CD4-positive, alpha-beta T cell (primary cell): ENCODE results near the gene SUMF2. TPM values are rescaled to one million over a fixed set of nuclear protein-coding genes. Genes with fewer than 3 reads are reported as not detected.
A peak's percentile ranks its signal among the peaks of the same experiment; 100 is the strongest.
"Not testable (repeated sequence)": the region's sequence is repeated elsewhere in the genome, so short reads cannot be mapped to it uniquely, and the experiment has no call there.

Source experiments
- ATAC-seq: fragments of 200-7000 bp; cut with Tn5 transposase; one replicate; pipeline ENCODE4 v1.10.0; 2022; ENCODE audit warnings: mild to moderate bottlenecking; ENCODE audit not compliant: poor library complexity
- CTCF ChIA-PET: fragments of 350-600 bp; sonication (Branson Sonifier 250); formaldehyde crosslinking; loops from one replicate; lab custom pipeline; 2021; ENCODE audit warnings: antibody characterized with exemption, inconsistent platforms; lab: Charles Lee
- POLR2A ChIA-PET: fragments of 350-600 bp; sonication (Branson Sonifier 250); formaldehyde crosslinking; loops from one replicate; lab custom pipeline; 2021; ENCODE audit warnings: antibody characterized with exemption, inconsistent platforms; lab: Charles Lee
- DNase-seq, 14 experiments: peaks; one replicate each; pipeline ENCODE4 v3.0.0-alpha.2; 2013 to 2020; ENCODE audit warnings: mixed read lengths in 2 of 14
- H3K27ac ChIP-seq, 2 donors: one replicate each; pipeline versions ENCODE4 v1.5.1 to v1.7.0; 2013; ENCODE audit warnings: low read length in 2 of 2, low read depth in 1 of 2, mild to moderate bottlenecking in 1 of 2
- H3K27me3 ChIP-seq, 2 experiments: 1 replicate in 1 of 2; 2 replicates in 1 of 2; pipeline versions ENCODE4 v1.6.1 to v1.7.0; 2013; ENCODE audit warnings: low read length in 2 of 2, control low read depth in 1 of 2, mild to moderate bottlenecking in 1 of 2, moderate library complexity in 1 of 2; ENCODE audit not compliant: insufficient read depth in 2 of 2, control insufficient read depth in 1 of 2
- H3K36me3 ChIP-seq: one replicate; pipeline ENCODE4 v1.6.1; 2013; ENCODE audit warnings: low read length, control low read depth; ENCODE audit not compliant: insufficient read depth
- H3K4me1 ChIP-seq: one replicate; pipeline ENCODE4 v1.6.1; 2013; ENCODE audit warnings: low read length, control low read depth; ENCODE audit not compliant: insufficient read depth
- H3K4me3 ChIP-seq: one replicate; pipeline ENCODE4 v1.5.1; 2013; ENCODE audit warnings: mild to moderate bottlenecking, low read length, moderate library complexity
- H3K9me3 ChIP-seq, 2 experiments: 1 replicate in 1 of 2; 2 replicates in 1 of 2; pipeline versions ENCODE4 v1.6.1 to v1.7.0; 2013; ENCODE audit warnings: low read length in 2 of 2, mild to moderate bottlenecking in 2 of 2, control low read depth in 1 of 2, moderate library complexity in 1 of 2; ENCODE audit not compliant: control insufficient read depth in 1 of 2, insufficient read depth in 1 of 2
- H3K27ac Mint-ChIP-seq: one replicate; pipeline ENCODE4 v1.8.0; 2020; ENCODE audit warnings: mixed read lengths
- H3K27me3 Mint-ChIP-seq: one replicate; pipeline ENCODE4 v1.8.0; 2021; ENCODE audit warnings: mixed read lengths
- H3K36me3 Mint-ChIP-seq: one replicate; pipeline ENCODE4 v1.8.0; 2021; ENCODE audit warnings: low read depth, mixed read lengths
- H3K4me1 Mint-ChIP-seq: one replicate; pipeline ENCODE4 v1.8.0; 2021; ENCODE audit warnings: low read depth, mixed read lengths
- H3K4me3 Mint-ChIP-seq: one replicate; pipeline ENCODE4 v1.8.0; 2020; ENCODE audit warnings: mild to moderate bottlenecking, mixed read lengths
- H3K9me3 Mint-ChIP-seq: one replicate; pipeline ENCODE4 v1.8.0; 2020; ENCODE audit warnings: mixed read lengths
- intact Hi-C, 2 experiments: fragments of 100-400 bp; cut with DNase I in 1 of 2; cut with micrococcal nuclease in 1 of 2; formaldehyde crosslinking; loops; one replicate each; pipeline versions ENCODE4 v1.15.1 to v1.9.0; 2023 to 2025; cut with DNase I, micrococcal nuclease
- total RNA-seq, 174 experiments: library from RNA in 2 of 174; stranded (reverse) in 2 of 174; gene quantifications; one replicate each; pipeline ENCODE4 v1.2.3 and lab custom pipeline; 2021 to 2026
- TF ChIP-seq, protein P1 (sequence below): fragments of 200-600 bp; IDR thresholded peaks from one replicate; pipeline ENCODE4 v1.8.0; 2022; ENCODE audit warnings: antibody characterized with exemption, mild to moderate bottlenecking

Gene SUMF2
- total RNA-seq, 2 experiments from 2014 or later, result 95.8 to 102 TPM

DNA sequence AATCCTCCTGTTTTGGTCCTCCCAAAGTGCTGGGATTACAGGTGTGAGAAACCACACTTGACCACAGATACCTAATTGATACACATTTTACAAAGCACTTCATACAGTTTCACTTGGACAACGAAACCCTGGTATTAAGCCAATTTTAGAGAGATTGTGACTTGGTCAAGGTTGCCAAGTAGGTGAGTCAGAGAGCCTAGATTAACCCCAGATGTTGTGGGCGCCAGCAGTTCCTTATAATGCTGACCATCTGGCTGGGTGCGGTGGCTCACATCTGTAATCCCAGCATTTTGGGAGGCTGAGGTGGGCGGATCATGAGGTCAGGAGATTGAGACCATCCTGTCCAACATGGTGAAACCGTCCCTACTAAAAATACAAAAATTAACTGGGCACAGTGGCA, 33.6 kb downstream of the SUMF2 start:
- TF ChIP-seq, protein P1, sequence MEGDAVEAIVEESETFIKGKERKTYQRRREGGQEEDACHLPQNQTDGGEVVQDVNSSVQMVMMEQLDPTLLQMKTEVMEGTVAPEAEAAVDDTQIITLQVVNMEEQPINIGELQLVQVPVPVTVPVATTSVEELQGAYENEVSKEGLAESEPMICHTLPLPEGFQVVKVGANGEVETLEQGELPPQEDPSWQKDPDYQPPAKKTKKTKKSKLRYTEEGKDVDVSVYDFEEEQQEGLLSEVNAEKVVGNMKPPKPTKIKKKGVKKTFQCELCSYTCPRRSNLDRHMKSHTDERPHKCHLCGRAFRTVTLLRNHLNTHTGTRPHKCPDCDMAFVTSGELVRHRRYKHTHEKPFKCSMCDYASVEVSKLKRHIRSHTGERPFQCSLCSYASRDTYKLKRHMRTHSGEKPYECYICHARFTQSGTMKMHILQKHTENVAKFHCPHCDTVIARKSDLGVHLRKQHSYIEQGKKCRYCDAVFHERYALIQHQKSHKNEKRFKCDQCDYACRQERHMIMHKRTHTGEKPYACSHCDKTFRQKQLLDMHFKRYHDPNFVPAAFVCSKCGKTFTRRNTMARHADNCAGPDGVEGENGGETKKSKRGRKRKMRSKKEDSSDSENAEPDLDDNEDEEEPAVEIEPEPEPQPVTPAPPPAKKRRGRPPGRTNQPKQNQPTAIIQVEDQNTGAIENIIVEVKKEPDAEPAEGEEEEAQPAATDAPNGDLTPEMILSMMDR, result no peak
- Mint-ChIP-seq H3K36me3 (peaks cover 38% of the 10 kb centered on the region), H3K27ac (no peak overlapping the region), H3K4me3 (no peak overlapping the region), H3K4me1 (no peaks in the 10 kb centered on the region), H3K27me3 (no peaks in the 10 kb centered on the region), H3K9me3 (no peaks in the 10 kb centered on the region)
- H3K4me3 ChIP-seq, result no peak overlapping the region
- no peaks in the 10 kb centered on the region for H3K4me1 ChIP-seq
- no peak overlapping the region for H3K27ac ChIP-seq
- POLR2A ChIA-PET, result interaction anchor here (1.0 kb wide), 1 partner anchor 33 kb away, joined by 3 read pairs; no protein-coding TSS in a partner anchor
- no peaks in the 10 kb centered on the region for H3K27me3 ChIP-seq
- ATAC-seq (no peak), DNase-seq (no peak)
- H3K9me3 ChIP-seq, result no peaks in the 10 kb centered on the region
- CTCF ChIA-PET, result interaction anchor here (0.7 kb wide), 1 partner anchor 152 kb away, joined by 3 read pairs; no protein-coding TSS in a partner anchor
- intact Hi-C loops, result no loop called here
- peaks cover 40% of the 10 kb centered on the region for H3K36me3 ChIP-seq

DNA sequence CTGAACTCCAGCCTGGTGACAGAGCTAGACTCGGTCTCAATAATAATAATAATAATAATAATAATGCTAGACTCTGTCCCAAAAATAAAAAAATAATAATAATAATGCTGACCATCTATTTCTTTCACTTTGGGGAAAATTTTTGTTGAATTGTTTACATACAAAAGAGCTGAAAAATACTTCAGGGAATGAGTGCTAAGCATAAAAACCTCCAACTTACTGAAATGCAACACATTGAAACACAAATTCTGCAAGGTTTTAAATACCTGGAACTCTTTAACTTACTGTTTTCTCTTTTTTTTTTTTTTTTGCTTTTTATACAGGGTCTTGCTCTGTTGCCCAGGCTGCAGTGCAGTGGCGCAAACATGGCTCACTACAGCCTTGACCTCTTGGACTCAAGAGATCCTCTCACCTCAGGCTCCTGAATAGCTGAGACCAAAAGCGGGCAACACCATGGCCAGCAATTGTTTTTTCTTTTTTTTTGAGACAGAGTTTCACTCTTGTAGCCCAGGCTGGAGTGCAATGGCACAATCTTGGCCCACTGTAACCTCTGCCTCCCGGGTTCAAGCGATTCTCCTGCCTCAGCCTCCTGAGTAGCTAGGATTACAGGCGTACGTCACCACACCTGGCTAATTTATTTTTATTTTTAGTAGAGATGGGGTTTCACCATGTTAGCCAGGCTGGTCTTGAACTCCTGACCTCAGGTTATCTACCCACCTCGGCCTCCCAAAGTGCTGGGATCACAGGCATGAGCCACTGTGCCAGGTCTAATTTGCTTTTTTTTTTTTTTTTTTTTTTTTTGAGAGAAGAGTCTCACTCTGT, 34.3 kb downstream of the SUMF2 start:
- H3K27me3 ChIP-seq, intact Hi-C loops, ATAC-seq, H3K4me3 Mint-ChIP-seq, H3K4me1 ChIP-seq, H3K27me3 Mint-ChIP-seq, H3K9me3 ChIP-seq, H3K4me1 Mint-ChIP-seq, H3K27ac ChIP-seq, H3K4me3 ChIP-seq, H3K9me3 Mint-ChIP-seq, H3K27ac Mint-ChIP-seq, DNase-seq: not testable (repeated sequence)
- H3K36me3 ChIP-seq, result peaks cover 47% of the 10 kb centered on the region
- CTCF ChIA-PET, result interaction anchor here (0.7 kb wide), 2 partner anchors 52 to 153 kb away, joined by 3 to 4 read pairs; no protein-coding TSS in a partner anchor
- peaks cover 43% of the 10 kb centered on the region for H3K36me3 Mint-ChIP-seq
- POLR2A ChIA-PET, result interaction anchor here (1.0 kb wide), 1 partner anchor 33 kb away, joined by 3 read pairs; no protein-coding TSS in a partner anchor

DNA sequence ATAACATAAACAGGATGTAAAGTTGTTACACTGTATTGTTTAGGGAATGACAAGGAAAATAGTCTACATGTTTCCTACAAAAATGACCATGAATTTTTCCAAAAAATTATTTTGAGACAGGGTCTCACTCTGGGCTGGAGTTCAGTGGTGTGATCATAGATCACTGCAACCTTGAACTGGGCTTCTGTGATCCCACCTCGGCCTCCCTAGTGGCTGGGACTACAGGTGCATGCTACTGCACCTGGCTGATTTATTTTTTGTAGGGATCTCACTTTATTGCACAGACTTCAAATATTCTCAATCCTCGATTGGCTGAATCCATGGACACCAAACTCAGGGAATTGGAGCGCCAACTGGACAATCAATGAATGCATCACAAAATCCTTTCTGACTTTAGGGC, 35.6 kb downstream of the SUMF2 start:
- no peaks in the 10 kb centered on the region for H3K9me3 Mint-ChIP-seq
- no peaks in the 10 kb centered on the region for H3K27me3 Mint-ChIP-seq
- H3K36me3 Mint-ChIP-seq, result peaks cover 52% of the 10 kb centered on the region
- intact Hi-C loops, result loop anchor here (5.0 to 10.0 kb wide), 3 partner anchors 32 to 335 kb away; no protein-coding TSS in a partner anchor
- TF ChIP-seq, protein P1, result no peak
- no peak for ATAC-seq
- no peak for DNase-seq
- Histone ChIP-seq H3K9me3 (no peaks in the 10 kb centered on the region), H3K4me1 (peaks cover 3% of the 10 kb centered on the region), H3K27ac (no peak overlapping the region), H3K36me3 (peaks cover 54% of the 10 kb centered on the region), H3K4me3 (no peak overlapping the region), H3K27me3 (no peaks in the 10 kb centered on the region)
- H3K4me3 Mint-ChIP-seq, result no peak overlapping the region
- POLR2A ChIA-PET, result no interaction called here
- H3K4me1 Mint-ChIP-seq, result peaks cover 5% of the 10 kb centered on the region
- no peak overlapping the region for H3K27ac Mint-ChIP-seq
- CTCF ChIA-PET, result no interaction called here

DNA sequence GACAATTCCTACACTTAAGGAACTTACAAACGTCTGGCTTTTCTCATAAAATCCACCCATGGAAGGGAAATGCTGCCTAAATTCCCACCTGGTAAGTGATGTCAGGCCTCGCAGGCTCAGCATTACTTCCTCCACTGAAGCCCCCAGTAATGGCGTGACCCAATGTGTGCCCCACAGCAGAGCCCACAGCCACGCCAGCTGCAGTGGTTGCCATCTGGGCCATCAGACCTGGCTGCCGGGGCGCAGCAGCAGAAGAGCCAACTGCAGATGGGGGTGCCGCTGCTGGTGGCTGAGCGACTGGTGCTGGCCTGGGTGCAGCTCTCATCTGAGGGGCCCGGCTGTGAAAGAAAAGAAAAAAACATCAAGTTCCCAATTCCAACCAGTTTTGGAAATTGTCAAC, 40.1 kb downstream of the SUMF2 start:
- not testable (repeated sequence) for DNase-seq, ATAC-seq, H3K9me3 ChIP-seq, H3K27me3 Mint-ChIP-seq, H3K9me3 Mint-ChIP-seq, H3K27me3 ChIP-seq, H3K27ac ChIP-seq, H3K4me3 ChIP-seq, H3K4me3 Mint-ChIP-seq
- H3K27ac Mint-ChIP-seq, result peak overlapping the region; percentile 61
- ChIA-PET POLR2A (interaction anchor here (3.2 kb wide), 1 partner anchor 39 kb away, joined by 42 read pairs; the partner anchor contains the start of gene SUMF2), CTCF (interaction anchor here (0.7 kb wide), 1 partner anchor 53 kb away, joined by 3 read pairs; no protein-coding TSS in a partner anchor)
- Histone ChIP-seq H3K4me1 (peaks cover 22% of the 10 kb centered on the region), H3K36me3 (peaks cover 48% of the 10 kb centered on the region)
- peaks cover 71% of the 10 kb centered on the region for H3K36me3 Mint-ChIP-seq
- peaks cover 37% of the 10 kb centered on the region for H3K4me1 Mint-ChIP-seq
- intact Hi-C loops, result loop anchor here (5.0 to 10.0 kb wide), 3 partner anchors 37 to 339 kb away; no protein-coding TSS in a partner anchor
